BLaER1 (cell line): ENCODE data around the gene TRIM17.
A peak's percentile ranks its signal among the peaks of the same experiment; 100 is the strongest.

Experiments used
- H3K27ac ChIP-seq: shearing (Covaris generic); formaldehyde crosslinking; 2 replicates; pipeline ENCODE4 v1.8.1; 2022
- H3K27me3 ChIP-seq: shearing (Covaris generic); formaldehyde crosslinking; 2 replicates; pipeline ENCODE4 v1.8.1; 2022
- H3K36me3 ChIP-seq: shearing (Covaris generic); formaldehyde crosslinking; 2 replicates; pipeline ENCODE4 v1.8.1; 2022
- H3K4me1 ChIP-seq: shearing (Covaris generic); formaldehyde crosslinking; 2 replicates; pipeline ENCODE4 v1.8.1; 2022
- H3K4me2 ChIP-seq: shearing (Covaris generic); formaldehyde crosslinking; 2 replicates; pipeline ENCODE4 v1.8.1; 2022
- H3K4me3 ChIP-seq: shearing (Covaris generic); formaldehyde crosslinking; 2 replicates; pipeline ENCODE4 v1.8.1; 2022
- H3K9ac ChIP-seq: shearing (Covaris generic); formaldehyde crosslinking; 2 replicates; pipeline ENCODE4 v1.8.1; 2022
- H3K9me3 ChIP-seq: shearing (Covaris generic); formaldehyde crosslinking; 2 replicates; pipeline ENCODE4 v1.8.1; 2022
- H4K20me1 ChIP-seq: shearing (Covaris generic); formaldehyde crosslinking; 2 replicates; pipeline ENCODE4 v1.8.1; 2022
- Cebpa-rat ChIP-seq: shearing (Covaris generic); IDR thresholded peaks from 2 replicates; pipeline ENCODE4 v1.8.1; 2022

Gene TRIM17

DNA sequence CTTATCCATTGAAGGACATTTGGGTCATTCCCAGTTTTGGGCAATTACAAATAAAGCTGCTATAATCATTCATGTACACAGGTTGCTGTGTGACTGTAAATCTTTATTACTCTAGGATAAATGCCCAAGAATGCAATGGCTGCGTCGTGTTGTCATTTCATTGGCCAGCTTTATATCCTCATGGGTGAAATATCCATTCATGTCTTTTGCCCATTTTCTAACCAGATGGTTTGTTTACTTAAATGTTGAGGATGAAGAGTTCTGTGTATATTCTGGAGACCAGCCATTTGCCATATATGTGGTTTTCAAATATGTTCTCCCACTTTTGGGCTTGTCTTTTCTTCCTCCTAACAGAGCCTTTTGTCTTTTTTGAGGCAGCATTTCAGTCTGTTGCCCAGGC is 35.3 kb downstream of the TRIM17 start:
- no peak overlapping the region for H3K4me2 ChIP-seq
- H3K36me3 ChIP-seq, result no peaks in the 10 kb centered on the region
- H4K20me1 ChIP-seq, result peaks cover 18% of the 10 kb centered on the region
- H3K4me3 ChIP-seq, result no peak overlapping the region
- peaks cover 29% of the 10 kb centered on the region for H3K27me3 ChIP-seq
- TF ChIP-seq Cebpa-rat, result no peak
- H3K9me3 ChIP-seq, result no peaks in the 10 kb centered on the region
- H3K27ac ChIP-seq, result no peak overlapping the region
- H3K4me1 ChIP-seq, result peaks cover 13% of the 10 kb centered on the region
- no peak overlapping the region for H3K9ac ChIP-seq

DNA sequence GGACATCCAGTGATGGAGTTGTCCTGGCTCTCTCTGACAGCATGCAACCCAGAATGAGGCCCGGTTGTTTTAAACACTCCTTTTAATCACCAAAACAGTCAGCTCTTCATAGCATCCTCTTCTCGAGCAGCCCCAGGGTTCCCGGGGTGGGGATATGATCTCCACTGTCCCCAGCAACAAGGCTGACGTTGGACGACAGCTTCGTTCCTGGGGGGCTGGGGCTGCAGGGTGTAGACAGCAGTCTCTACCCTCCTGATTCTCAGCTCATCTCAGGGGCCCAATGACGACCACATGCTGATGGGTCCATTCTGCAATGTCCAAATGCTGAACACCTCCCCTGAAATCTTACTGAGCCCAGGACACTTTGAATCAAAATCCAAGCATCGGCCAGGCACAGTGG is 37.0 kb downstream of the TRIM17 start:
- H3K27ac ChIP-seq, result no peak overlapping the region
- peak overlapping the region; percentile 67; the same call in 1 of the 2 replicates for H3K4me3 ChIP-seq
- no peak overlapping the region for H3K9ac ChIP-seq
- H3K36me3 ChIP-seq, result no peaks in the 10 kb centered on the region
- peaks cover 13% of the 10 kb centered on the region for H3K4me1 ChIP-seq
- H4K20me1 ChIP-seq, result peaks cover 18% of the 10 kb centered on the region
- H3K4me2 ChIP-seq, result peak overlapping the region; percentile 88
- H3K9me3 ChIP-seq, result no peaks in the 10 kb centered on the region
- H3K27me3 ChIP-seq, result peaks cover 29% of the 10 kb centered on the region
- no peak for TF ChIP-seq Cebpa-rat

DNA sequence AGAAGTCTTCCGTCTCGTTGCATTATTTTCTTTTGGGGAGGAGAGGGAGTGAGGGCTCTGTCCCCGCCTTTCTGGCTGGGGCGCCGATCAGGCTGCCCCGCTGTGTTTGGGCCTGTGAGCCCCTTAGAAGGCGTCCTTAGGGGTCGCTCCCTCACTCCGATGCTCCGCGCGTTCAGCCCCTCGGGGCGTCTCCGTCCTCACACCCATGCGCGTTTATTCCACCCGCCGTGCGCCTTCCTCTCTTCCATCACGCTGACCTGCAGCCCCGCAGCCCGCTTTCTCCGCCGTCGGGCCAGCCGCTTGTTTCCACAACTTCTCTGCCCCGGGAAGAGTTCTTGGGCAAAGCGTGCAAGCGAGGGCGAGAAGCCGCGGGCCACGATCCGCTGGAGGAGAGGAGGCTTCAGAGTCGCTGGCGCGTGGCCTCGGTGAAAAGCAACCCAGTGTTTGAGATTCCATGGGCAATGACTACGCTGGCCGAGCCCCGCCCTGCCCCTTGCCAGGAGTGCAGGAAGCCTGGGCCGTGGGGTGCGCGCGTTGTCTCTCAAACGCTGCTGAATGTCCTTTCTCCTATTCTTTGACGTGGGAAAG is 37.7 kb downstream of the TRIM17 start:
- Histone ChIP-seq H3K4me3 (peak overlapping the region; percentile 67), H3K36me3 (no peaks in the 10 kb centered on the region), H3K4me1 (peaks cover 13% of the 10 kb centered on the region), H3K4me2 (peak overlapping the region; percentile 88), H3K9ac (peak overlapping the region; percentile 62), H3K27ac (no peak overlapping the region), H4K20me1 (peaks cover 18% of the 10 kb centered on the region), H3K9me3 (no peaks in the 10 kb centered on the region), H3K27me3 (peaks cover 29% of the 10 kb centered on the region)
- no peak for TF ChIP-seq Cebpa-rat

DNA sequence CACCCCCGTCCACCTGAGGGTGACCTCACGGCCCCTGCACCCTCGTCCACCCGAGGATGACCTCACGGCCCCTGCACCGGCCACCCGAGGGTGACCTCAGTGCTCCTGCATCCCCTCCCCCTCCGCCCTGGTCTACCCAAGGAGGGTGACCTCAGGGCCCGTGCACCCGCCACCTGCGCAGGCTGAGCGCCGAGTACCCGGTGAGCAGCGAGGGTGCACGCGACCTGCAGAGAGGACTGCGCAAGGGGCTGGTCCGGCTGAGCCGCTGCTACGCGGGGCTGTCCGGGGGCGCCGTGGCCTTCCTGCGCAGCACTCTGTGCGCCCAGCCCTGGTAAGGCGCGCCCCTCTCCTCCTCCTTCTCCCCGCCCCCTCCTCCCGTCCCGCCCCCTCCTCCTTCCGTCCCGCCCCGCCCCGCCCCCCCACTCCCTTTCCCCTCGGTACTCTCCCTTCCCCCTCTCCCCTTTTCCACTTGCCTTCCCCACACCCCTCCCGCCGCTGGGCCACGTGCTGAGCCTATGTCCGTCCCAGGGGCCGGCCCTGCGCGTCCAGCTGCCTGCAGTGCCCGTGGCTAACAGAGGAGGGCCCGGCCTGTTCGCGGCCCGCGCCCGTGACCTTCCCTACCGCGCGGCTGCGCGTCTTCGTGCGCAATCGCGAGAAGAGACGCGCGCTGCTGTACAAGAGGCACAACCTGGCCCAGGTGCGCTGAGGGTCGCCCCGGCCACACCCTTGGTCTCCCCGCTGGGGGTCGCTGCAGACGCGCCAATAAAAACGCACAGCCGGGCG is 38.4 kb downstream of the TRIM17 start:
- Histone ChIP-seq H3K36me3 (no peaks in the 10 kb centered on the region), H4K20me1 (peaks cover 18% of the 10 kb centered on the region), H3K27ac (no peak overlapping the region), H3K9ac (peak overlapping the region; percentile 62), H3K4me2 (peak overlapping the region; percentile 88), H3K9me3 (no peaks in the 10 kb centered on the region), H3K4me1 (peaks cover 13% of the 10 kb centered on the region), H3K4me3 (peak overlapping the region; percentile 67), H3K27me3 (peaks cover 29% of the 10 kb centered on the region)
- no peak for TF ChIP-seq Cebpa-rat

DNA sequence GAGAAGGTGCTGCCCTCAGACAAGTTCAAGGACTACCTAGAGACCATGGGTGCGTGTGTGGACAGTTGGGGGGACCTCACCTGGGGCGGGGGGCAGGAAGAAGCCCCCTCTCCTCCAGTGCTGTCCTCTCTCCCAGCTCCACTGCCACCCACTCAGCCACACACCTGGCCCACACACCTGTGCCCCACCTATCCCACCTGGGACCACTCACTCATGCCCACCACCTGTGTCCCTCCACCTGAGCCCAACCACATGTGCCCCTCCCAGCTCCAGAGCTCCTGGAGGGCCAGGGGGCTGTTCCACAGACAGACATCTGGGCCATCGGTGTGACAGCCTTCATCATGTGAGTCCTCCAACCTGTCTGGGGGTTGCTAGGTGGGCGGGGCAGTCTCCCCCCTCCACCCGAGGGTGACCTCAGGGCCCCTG is 39.0 kb downstream of the TRIM17 start:
- H3K4me2 ChIP-seq, result peak overlapping the region; percentile 88
- no peak overlapping the region for H3K9ac ChIP-seq
- H3K27me3 ChIP-seq, result peaks cover 29% of the 10 kb centered on the region
- peaks cover 18% of the 10 kb centered on the region for H4K20me1 ChIP-seq
- no peaks in the 10 kb centered on the region for H3K36me3 ChIP-seq
- peak overlapping the region; percentile 67; the same call in 1 of the 2 replicates for H3K4me3 ChIP-seq
- TF ChIP-seq Cebpa-rat, result no peak
- no peak overlapping the region for H3K27ac ChIP-seq
- H3K9me3 ChIP-seq, result no peaks in the 10 kb centered on the region
- H3K4me1 ChIP-seq, result peaks cover 13% of the 10 kb centered on the region

DNA sequence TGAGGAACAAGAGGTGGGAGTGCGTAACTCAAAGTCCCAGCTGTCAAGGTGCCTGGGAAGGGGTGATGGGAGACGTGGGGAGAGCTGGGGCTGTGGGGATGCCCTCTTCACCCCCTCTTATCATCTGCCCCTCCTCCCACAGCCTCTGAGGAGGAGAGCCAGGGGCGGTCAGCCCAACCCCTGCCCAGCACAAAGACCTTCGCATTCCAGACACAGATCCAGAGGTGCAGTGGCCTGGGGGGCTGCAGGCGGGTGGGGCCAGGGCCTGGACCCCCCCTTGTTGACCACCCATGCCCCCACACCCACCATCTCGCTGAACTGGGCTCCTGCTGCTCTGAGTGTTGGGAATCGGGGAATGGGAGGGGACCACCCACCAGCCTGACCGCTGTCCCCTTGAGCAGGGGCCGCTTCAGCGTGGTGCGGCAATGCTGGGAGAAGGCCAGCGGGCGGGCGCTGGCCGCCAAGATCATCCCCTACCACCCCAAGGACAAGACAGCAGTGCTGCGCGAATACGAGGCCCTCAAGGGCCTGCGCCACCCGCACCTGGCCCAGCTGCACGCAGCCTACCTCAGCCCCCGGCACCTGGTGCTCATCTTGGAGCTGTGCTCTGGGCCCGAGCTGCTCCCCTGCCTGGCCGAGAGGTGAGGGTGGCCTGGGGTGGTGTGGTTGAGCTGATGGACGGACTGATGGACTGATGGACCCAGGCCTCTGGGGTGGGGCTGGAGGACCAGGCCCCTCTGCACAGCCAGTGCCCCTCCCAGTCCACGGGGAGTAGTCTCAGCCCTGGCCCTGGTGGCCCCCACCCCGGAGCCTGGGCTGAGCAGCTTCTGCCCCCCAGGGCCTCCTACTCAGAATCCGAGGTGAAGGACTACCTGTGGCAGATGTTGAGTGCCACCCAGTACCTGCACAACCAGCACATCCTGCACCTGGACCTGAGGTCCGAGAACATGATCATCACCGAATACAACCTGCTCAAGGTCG is 39.7 kb downstream of the TRIM17 start:
- Histone ChIP-seq H3K9ac (no peak overlapping the region), H3K4me1 (peaks cover 13% of the 10 kb centered on the region), H3K36me3 (no peaks in the 10 kb centered on the region), H3K4me3 (no peak overlapping the region), H3K4me2 (no peak overlapping the region), H3K9me3 (no peaks in the 10 kb centered on the region), H3K27ac (no peak overlapping the region), H4K20me1 (peaks cover 18% of the 10 kb centered on the region), H3K27me3 (peaks cover 29% of the 10 kb centered on the region)
- no peak for TF ChIP-seq Cebpa-rat

DNA sequence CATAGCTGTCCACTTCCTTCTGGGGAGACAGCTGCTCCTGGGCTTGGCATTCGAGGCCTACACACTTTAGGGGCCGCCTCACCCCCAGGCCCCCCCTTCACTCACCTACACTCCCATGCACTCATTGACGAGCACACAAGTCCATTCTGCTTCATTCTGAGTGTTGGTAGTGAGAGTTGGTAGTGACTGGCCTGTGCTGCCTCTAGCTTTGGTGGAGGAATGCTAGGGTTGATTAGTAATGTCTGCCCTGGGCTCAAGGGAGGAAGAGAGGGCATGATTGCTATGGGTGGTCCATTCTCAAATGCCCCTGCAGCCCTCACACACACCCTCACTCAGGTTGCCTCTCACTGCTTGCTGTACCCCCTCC is 40.4 kb downstream of the TRIM17 start:
- Histone ChIP-seq H3K4me2 (no peak overlapping the region), H4K20me1 (peaks cover 18% of the 10 kb centered on the region), H3K4me1 (peaks cover 16% of the 10 kb centered on the region), H3K4me3 (no peak overlapping the region), H3K9me3 (no peaks in the 10 kb centered on the region), H3K36me3 (no peaks in the 10 kb centered on the region), H3K27ac (no peak overlapping the region), H3K27me3 (peaks cover 29% of the 10 kb centered on the region), H3K9ac (no peak overlapping the region)
- no peak for TF ChIP-seq Cebpa-rat

DNA sequence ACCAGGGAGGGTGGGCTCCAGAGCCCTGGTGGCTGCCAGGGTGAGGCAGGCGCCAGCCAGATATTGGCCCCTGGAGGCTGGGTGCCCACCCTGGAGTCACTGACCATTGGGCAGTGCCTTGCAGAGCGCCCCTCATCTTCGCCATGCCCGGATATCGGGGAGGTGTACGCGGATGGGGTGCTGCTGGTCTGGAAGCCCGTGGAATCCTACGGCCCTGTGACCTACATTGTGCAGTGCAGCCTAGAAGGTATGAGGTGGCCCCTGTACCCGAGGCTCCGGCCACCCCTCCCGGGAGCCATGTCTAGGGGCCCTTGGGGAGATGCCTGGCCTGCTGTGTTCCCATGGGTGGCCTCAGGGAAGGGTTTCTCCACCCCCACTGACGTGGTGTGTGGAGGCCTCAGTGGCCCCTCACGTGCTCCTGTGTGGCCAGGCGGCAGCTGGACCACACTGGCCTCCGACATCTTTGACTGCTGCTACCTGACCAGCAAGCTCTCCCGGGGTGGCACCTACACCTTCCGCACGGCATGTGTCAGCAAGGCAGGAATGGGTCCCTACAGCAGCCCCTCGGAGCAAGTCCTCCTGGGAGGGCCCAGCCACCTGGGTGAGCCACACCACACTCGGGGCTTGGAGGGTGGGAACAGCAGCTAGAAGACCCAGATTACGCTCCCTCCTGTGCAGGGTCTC is 40.9 kb downstream of the TRIM17 start:
- Histone ChIP-seq H3K9me3 (no peaks in the 10 kb centered on the region), H3K4me2 (no peak overlapping the region), H3K4me1 (peaks cover 21% of the 10 kb centered on the region), H4K20me1 (peaks cover 18% of the 10 kb centered on the region), H3K36me3 (no peaks in the 10 kb centered on the region), H3K27ac (no peak overlapping the region), H3K9ac (no peak overlapping the region), H3K27me3 (peaks cover 29% of the 10 kb centered on the region), H3K4me3 (no peak overlapping the region)
- no peak for TF ChIP-seq Cebpa-rat

DNA sequence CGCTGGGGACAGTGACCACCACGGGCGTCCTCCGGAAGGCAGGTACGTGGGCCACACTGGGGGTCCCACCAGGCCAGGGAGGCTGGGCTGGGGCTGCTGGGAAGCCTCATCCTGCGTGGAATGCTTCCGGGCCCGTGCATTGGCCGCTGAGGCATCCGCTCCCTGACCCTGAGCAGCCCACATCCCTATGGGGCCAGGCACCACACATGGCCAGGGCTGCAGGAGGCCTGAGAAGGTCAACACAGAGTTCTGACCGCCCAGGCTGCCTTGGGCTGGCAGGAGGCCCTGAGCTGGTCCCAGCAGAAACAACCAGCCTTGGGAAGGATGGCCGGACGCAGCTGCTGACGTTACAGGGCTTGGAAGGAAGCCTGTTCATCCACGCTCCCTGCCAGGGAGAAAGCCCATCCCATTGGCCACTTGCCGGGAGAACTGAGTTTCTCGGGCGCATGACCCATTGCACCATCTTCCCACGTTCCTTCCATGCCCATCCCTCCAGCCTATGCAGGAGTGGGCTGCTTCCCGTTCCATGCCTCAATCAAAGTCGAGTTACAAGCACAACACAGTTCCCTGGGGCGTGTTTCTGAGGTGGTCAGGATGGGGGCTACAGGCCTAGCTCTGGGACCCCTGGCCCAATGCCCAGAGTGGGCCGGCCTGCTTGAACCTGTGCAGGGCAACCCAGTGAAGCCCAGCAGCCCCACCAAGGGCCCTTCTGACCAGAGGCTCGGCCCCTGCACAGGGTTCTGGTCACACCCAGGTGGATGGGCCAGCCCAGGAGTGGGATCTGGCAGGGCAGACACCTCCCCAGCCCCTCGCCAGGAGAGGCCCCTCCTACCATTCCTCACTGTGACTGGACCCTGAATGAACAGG is 41.7 kb downstream of the TRIM17 start:
- Histone ChIP-seq H3K4me3 (no peak overlapping the region), H3K4me2 (no peak overlapping the region), H3K27me3 (peaks cover 26% of the 10 kb centered on the region), H3K27ac (no peak overlapping the region), H4K20me1 (peaks cover 18% of the 10 kb centered on the region), H3K9ac (no peak overlapping the region), H3K4me1 (peaks cover 29% of the 10 kb centered on the region), H3K36me3 (no peaks in the 10 kb centered on the region), H3K9me3 (no peaks in the 10 kb centered on the region)
- no peak for TF ChIP-seq Cebpa-rat
